Measurements from ENCODE around the gene MINDY4.

The MINDY4 gene

DNA sequence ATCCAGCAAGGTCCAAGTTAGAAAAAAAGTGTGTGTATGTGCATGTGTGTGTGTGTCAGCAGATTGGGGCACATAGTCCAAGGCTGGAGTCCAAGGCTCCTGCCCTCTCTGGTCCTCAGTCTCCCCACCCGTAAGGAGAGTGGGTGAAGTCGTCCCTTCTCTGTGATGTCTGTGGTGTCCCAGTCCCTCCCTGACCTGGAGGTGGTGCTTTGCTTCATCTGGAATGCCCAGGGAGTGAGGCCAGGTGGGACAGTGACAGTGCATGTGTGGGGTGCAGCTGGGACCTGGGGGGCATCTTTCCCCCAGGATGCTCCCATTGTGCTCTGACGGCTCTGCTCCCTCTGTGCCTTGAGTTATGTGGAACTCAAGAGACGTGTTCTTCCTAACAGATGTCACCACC, 158.5 kb downstream of the MINDY4 start:
- Histone ChIP-seq H3K9me3 (ENCODE audit: severe bottlenecking) (peaks cover 5% of the 10 kb centered on the region), H3K36me3 (no peaks in the 10 kb centered on the region), H3K4me3 (ENCODE audit: low read depth, low read length) (no peak overlapping the region), H3K27ac (no peak overlapping the region), H3K27me3 (ENCODE audit: insufficient read depth, low read depth, severe bottlenecking) (no peaks in the 10 kb centered on the region)
- TF ChIP-seq, protein P1, sequence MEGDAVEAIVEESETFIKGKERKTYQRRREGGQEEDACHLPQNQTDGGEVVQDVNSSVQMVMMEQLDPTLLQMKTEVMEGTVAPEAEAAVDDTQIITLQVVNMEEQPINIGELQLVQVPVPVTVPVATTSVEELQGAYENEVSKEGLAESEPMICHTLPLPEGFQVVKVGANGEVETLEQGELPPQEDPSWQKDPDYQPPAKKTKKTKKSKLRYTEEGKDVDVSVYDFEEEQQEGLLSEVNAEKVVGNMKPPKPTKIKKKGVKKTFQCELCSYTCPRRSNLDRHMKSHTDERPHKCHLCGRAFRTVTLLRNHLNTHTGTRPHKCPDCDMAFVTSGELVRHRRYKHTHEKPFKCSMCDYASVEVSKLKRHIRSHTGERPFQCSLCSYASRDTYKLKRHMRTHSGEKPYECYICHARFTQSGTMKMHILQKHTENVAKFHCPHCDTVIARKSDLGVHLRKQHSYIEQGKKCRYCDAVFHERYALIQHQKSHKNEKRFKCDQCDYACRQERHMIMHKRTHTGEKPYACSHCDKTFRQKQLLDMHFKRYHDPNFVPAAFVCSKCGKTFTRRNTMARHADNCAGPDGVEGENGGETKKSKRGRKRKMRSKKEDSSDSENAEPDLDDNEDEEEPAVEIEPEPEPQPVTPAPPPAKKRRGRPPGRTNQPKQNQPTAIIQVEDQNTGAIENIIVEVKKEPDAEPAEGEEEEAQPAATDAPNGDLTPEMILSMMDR (IDR thresholded peaks at IDR 0.05; ENCODE audit: low read depth, low read length) = no peak
- DNase-seq = no peak

DNA sequence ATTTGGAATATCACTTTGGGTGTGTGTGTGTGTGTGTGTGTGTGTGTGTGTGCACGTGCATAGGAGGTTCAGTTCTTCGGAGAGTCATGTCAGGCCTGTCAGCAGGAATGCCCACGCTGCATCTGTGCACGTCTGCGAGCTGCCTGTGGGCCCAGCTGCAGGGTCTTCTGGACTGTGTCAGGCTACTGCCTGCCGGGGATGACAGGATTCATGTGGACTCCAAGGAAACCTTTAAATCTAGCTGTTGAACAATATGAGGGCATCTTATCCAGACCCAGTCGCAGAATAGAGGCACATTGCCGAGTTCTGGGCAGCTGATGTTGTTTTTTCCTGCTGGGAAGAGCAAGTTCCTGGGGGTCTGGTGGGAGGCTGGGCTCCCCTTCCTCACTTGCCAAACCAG, 159.4 kb downstream of the MINDY4 start:
- TF ChIP-seq, protein P1 (IDR thresholded peaks at IDR 0.05; ENCODE audit: low read depth, low read length) = no peak
- H3K27me3 ChIP-seq (ENCODE audit: insufficient read depth, low read depth, severe bottlenecking) = no peaks in the 10 kb centered on the region
- no peak for DNase-seq
- no peak overlapping the region for H3K27ac ChIP-seq
- no peak overlapping the region for H3K4me3 ChIP-seq (ENCODE audit: low read depth, low read length)
- no peaks in the 10 kb centered on the region for H3K36me3 ChIP-seq
- H3K9me3 ChIP-seq (ENCODE audit: severe bottlenecking) = peaks cover 5% of the 10 kb centered on the region

DNA sequence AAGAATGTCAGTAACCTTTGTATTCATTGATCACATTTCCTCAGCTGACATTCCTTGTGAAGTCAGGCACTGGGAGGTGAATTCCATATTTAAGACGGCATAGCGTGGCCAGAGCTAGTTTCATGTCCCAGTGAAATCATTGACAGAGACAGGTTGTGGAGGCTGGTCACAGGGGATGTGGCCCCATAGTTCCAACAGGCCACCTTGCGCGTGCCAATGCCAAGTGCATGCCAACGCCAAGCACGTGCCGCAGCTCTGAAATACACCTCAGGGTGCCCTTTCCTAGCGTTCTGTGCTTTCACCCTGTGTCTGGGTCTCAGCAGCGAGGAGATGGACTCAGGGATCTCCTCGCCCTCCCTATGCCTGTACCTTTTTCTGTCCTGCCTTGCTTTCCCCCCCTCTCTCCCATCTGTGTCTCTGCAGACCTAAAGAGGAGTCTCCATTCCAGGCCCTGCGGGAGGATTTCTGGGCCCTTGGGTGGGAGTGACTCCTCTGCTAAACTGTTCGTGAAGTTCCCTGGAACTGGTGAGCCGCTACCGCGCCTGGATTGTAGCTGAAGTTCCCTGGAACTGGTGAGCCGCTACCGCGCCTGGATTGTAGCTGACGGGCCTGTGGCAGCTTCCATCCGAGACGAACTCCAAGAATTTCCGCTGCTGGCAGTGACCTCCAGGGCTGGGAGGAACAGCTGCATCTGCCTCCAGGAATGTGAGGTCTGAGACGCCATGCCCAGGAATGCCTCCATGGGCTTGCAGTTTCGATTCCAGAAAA, 160.1 kb downstream of the MINDY4 start:
- H3K27ac ChIP-seq = no peak overlapping the region
- DNase-seq = no peak
- TF ChIP-seq, protein P1 (IDR thresholded peaks at IDR 0.05; ENCODE audit: low read depth, low read length) = no peak
- no peak overlapping the region for H3K4me3 ChIP-seq (ENCODE audit: low read depth, low read length)
- no peaks in the 10 kb centered on the region for H3K27me3 ChIP-seq (ENCODE audit: insufficient read depth, low read depth, severe bottlenecking)
- peaks cover 5% of the 10 kb centered on the region for H3K9me3 ChIP-seq (ENCODE audit: severe bottlenecking)
- H3K36me3 ChIP-seq = no peaks in the 10 kb centered on the region

DNA sequence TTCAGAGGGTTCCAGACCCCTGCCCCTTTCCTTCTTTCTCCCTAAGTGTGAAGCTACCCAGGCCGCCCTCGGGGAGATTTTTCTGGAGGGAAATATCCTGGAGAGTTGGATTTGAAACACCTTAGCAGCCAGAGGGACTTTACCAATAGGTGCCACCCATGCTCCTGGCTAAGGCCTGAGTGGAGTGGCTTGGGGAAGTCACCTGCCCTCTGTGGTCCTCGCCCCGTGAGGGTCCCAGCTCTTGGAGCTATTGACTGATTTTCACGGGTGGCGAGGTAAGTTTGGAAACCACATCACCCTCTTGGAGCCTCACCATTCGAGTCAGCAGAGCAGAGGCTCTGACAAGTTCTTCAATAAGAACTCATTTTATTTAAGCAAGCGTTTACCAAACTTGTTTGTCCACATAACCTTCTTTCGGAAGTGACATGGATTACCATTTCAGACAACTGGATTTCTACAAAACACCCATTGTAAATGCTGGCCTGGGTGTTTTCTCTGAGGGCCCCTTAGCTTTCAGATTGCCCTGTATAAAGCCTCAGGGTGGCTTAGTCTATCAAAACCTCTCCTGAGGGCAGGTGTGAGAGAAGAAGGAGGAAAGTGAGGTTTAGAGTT, 160.8 kb downstream of the MINDY4 start:
- TF ChIP-seq, protein P1 (IDR thresholded peaks at IDR 0.05; ENCODE audit: low read depth, low read length) = no peak
- Histone ChIP-seq H3K27ac (no peak overlapping the region), H3K27me3 (ENCODE audit: insufficient read depth, low read depth, severe bottlenecking) (no peaks in the 10 kb centered on the region), H3K9me3 (ENCODE audit: severe bottlenecking) (peaks cover 3% of the 10 kb centered on the region), H3K4me3 (ENCODE audit: low read depth, low read length) (no peak overlapping the region), H3K36me3 (no peaks in the 10 kb centered on the region)
- DNase-seq = no peak

DNA sequence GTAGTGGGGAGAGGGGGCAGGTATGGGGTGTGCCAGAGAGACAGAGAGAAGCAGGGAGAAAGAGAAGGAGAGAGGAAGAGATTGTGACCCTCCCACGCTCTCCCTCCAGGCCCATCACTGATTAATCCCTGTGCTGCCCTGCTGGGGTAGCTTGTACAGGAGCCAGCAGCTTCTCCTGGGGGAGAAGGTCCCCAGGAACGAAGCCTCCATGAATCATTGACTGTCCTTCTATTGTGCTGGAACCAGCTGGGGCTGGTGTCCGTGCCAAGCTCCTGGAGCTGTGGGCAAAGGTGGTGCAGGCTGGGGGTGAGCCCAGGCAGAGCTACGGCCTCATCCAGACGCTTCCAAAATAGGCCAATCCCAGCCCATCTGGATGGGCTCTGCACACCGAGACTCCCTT, 161.3 kb downstream of the MINDY4 start:
- TF ChIP-seq, protein P1 (IDR thresholded peaks at IDR 0.05; ENCODE audit: low read depth, low read length) = no peak
- no peaks in the 10 kb centered on the region for H3K27me3 ChIP-seq (ENCODE audit: insufficient read depth, low read depth, severe bottlenecking)
- no peaks in the 10 kb centered on the region for H3K9me3 ChIP-seq (ENCODE audit: severe bottlenecking)
- no peaks in the 10 kb centered on the region for H3K36me3 ChIP-seq
- DNase-seq = no peak
- no peak overlapping the region for H3K4me3 ChIP-seq (ENCODE audit: low read depth, low read length)
- no peak overlapping the region for H3K27ac ChIP-seq
